ENCODE data around the gene PDGFRB.

- TF ChIP-seq FOXA2 (IDR thresholded peaks at IDR 0.05) (no peak), CTCF (IDR thresholded peaks at IDR 0.05; ENCODE audit: low read depth, low read length, missing input control) (no peak), RAD21 (IDR thresholded peaks at IDR 0.05) (no peak), REST (IDR thresholded peaks at IDR 0.05) (no peak), JUND (IDR thresholded peaks at IDR 0.05) (no peak), TAF1 (conservative IDR thresholded peaks at IDR 0.05) (no peak), YY1 (IDR thresholded peaks at IDR 0.05) (no peak), ZBTB33 (IDR thresholded peaks at IDR 0.05) (no peak), MAX (IDR thresholded peaks at IDR 0.05) (no peak), ATF3 (IDR thresholded peaks at IDR 0.05) (no peak)
Observed at GRCh38 chr5:150065886-150066285, 89.8 kb downstream of the PDGFRB start.
